Adrenal gland (tissue), 12 donors: Measurements from ENCODE around the gene LRRC4C. TPM values are rescaled to one million over a fixed set of nuclear protein-coding genes. Genes with fewer than 3 reads are reported as not detected.

ENCODE experiments used
- DNase-seq, 7 donors: peaks; one replicate each; pipeline ENCODE4 v3.0.0-alpha.2; 2019 to 2020
- H3K27ac ChIP-seq, 5 donors: fragments of 200-600 bp; sonication (generic) in 4 of 5; 1 replicate in 3 of 5; 2 replicates in 2 of 5; pipeline versions ENCODE4 v1.5.1 to v1.8.0; 2016 to 2020; ENCODE audit warnings: mild to moderate bottlenecking in 1 of 5
- H3K27me3 ChIP-seq: fragments of 200-600 bp; 2 replicates; pipeline ENCODE4 v1.8.0; 2021
- H3K36me3 ChIP-seq, 2 donors: fragments of 200-600 bp; replicated peaks in 1 of 2; 1 replicate in 1 of 2; 2 replicates in 1 of 2; pipeline versions ENCODE4 v1.5.1 to v1.8.0; 2018 to 2022
- H3K4me1 ChIP-seq, 2 donors: fragments of 200-600 bp; replicated peaks in 1 of 2; 1 replicate in 1 of 2; 2 replicates in 1 of 2; pipeline versions ENCODE4 v1.5.1 to v1.8.0; 2018 to 2021
- H3K4me3 ChIP-seq, 4 donors: fragments of 200-600 bp; sonication (generic) in 3 of 4; one replicate each; pipeline ENCODE4 v1.5.1; 2016 to 2018
- H3K9me3 ChIP-seq, 3 donors: fragments of 200-600 bp; sonication (generic) in 1 of 3; replicated peaks in 1 of 3; 1 replicate in 2 of 3; 2 replicates in 1 of 3; pipeline versions ENCODE4 v1.5.1 to v1.8.0; 2016 to 2021
- POLR2A ChIP-seq, 2 donors: fragments of 450-650 bp; IDR thresholded peaks; one replicate each; pipeline ENCODE4 v1.6.1; 2017; ENCODE audit warnings: antibody characterized with exemption in 2 of 2, mild to moderate bottlenecking in 2 of 2, moderate library complexity in 1 of 2
- WGBS, 4 donors: extraction: QIAGEN DNeasy Blood & Tissue Kit in 2 of 4; methylation state at CpG; one replicate each; pipeline versions ENCODE4 v1.1.5 to v1.1.7; 2013 to 2017; 5-methylcytosine and 5-hydroxymethylcytosine counted together
- intact Hi-C, 2 donors: fragments of 100-400 bp; cut with DNase I; formaldehyde crosslinking; loops; one replicate each; pipeline versions ENCODE4 v1.14.1 to v1.15.0; 2022 to 2023
- polyA plus RNA-seq, 3 donors: library from polyadenylated mRNA; stranded (reverse); fragments of 200-250 nt in 2 of 3; fragments of 350-450 nt in 1 of 3; fragmentation: Illumina TruSeq in 1 of 3; extraction: RNeasy Lipid Tissue Mini Kit (QIAGEN cat#74804) in 1 of 3; gene quantifications; one replicate each; pipeline ENCODE4 v1.2.3, GENCODE V29; 2013 to 2014
- total RNA-seq, 9 donors: library from RNA; depleted of rRNA in 4 of 9; stranded (reverse); fragments of >200 nt in 4 of 9; fragments of 120-200 nt in 1 of 9; fragmentation: NEBNext Ultra II Directional in 1 of 9; extraction: Animal tissue kit (Norgen Biotek cat#: 25700) in 1 of 9; gene quantifications; one replicate each; pipeline versions ENCODE4 v1.1.0 to v1.2.4, GENCODE V29; 2013 to 2023
- TF ChIP-seq, protein P1 (sequence below), 6 experiments: fragments of 450-650 bp in 4 of 6; fragments of 200-600 bp in 2 of 6; sonication (generic) in 1 of 6; IDR thresholded peaks; 1 replicate in 5 of 6; 2 replicates in 1 of 6; pipeline versions ENCODE4 v1.5.1 to v1.8.0; 2016 to 2021; ENCODE audit warnings: antibody characterized with exemption in 6 of 6, mild to moderate bottlenecking in 2 of 6, moderate library complexity in 1 of 6
- donor health status: healthy with polysubstance abuse.
- donor health status: Bipolar disorder and iron deficiency.
- donor health status: DM: yes; HTN: yes; CAD: no.
- donor health status: DM: no; HTN: no; CAD: no.
- donor health status: DM: no; HTN: no; CAD: no.
- donor health status: DM: yes; HTN: yes; CAD: no.

LRRC4C gene
- total and polyA plus RNA-seq, 12 donors = 1.0 to 10.6 (median 5.5) TPM

DNA sequence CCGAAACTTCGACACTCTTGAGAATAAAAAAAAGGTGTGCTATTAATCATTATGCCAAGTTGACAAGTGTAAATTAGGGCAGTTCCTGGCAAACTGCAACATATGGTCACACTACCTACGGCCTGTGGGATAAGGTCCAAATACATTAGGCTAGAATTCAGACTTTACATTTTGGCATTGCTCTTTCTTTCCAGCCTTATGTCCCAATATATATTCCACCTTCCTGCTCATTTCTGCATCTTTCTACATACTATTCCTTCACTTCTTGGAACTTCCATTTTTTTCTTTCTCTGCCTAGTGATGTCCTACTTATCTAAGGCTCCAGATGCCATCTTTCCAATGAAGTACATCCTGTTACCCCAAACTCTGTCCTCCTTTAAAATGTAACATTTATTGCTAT, 577.2 kb downstream of the LRRC4C start:
- no peak for TF ChIP-seq POLR2A (IDR thresholded peaks at IDR 0.05)
- TF ChIP-seq, protein P1, sequence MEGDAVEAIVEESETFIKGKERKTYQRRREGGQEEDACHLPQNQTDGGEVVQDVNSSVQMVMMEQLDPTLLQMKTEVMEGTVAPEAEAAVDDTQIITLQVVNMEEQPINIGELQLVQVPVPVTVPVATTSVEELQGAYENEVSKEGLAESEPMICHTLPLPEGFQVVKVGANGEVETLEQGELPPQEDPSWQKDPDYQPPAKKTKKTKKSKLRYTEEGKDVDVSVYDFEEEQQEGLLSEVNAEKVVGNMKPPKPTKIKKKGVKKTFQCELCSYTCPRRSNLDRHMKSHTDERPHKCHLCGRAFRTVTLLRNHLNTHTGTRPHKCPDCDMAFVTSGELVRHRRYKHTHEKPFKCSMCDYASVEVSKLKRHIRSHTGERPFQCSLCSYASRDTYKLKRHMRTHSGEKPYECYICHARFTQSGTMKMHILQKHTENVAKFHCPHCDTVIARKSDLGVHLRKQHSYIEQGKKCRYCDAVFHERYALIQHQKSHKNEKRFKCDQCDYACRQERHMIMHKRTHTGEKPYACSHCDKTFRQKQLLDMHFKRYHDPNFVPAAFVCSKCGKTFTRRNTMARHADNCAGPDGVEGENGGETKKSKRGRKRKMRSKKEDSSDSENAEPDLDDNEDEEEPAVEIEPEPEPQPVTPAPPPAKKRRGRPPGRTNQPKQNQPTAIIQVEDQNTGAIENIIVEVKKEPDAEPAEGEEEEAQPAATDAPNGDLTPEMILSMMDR (IDR thresholded peaks at IDR 0.05) = no peak
- intact Hi-C loops = no loop called here
- no peak overlapping the region for H3K4me3 ChIP-seq
- no peaks in the 10 kb centered on the region for H3K36me3 ChIP-seq
- WGBS, 4 donors = 77 to 87% (median 81%) methylated on average over 3 of the region's 3 CpGs
- no peaks in the 10 kb centered on the region for H3K27me3 ChIP-seq
- DNase-seq = no peak
- H3K4me1 ChIP-seq = no peaks in the 10 kb centered on the region
- no peaks in the 10 kb centered on the region for H3K9me3 ChIP-seq
- H3K27ac ChIP-seq = no peak overlapping the region

DNA sequence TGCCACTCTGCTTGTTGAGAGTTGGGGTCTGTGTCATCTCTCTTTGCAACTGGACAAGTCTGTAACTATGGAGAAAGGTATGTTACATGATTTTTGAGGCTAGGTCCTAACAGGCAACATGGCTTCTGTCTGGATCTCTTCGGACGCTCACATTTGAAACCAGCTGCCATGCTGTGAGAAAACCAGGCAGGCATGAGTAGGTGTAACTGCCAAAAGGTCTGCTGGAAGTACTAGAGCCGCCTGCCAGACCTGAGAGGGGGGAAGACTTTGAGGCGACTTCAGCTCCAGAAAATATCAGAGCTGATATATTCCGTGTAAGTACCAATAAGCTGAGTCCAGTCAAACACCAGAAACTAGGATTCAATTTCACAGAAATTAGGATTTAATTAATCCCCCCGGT, 579.5 kb downstream of the LRRC4C start:
- H3K4me1 ChIP-seq = no peaks in the 10 kb centered on the region
- H3K27ac ChIP-seq = no peak overlapping the region
- DNase-seq = no peak
- no peaks in the 10 kb centered on the region for H3K36me3 ChIP-seq
- no peaks in the 10 kb centered on the region for H3K27me3 ChIP-seq
- TF ChIP-seq POLR2A (IDR thresholded peaks at IDR 0.05) = no peak
- TF ChIP-seq, protein P1 (IDR thresholded peaks at IDR 0.05) = no peak
- intact Hi-C loops = no loop called here
- 82 to 94% (median 86%) methylated on average over 5 to 6 of the region's 6 CpGs for WGBS, 4 donors
- no peak overlapping the region for H3K4me3 ChIP-seq
- no peaks in the 10 kb centered on the region for H3K9me3 ChIP-seq

DNA sequence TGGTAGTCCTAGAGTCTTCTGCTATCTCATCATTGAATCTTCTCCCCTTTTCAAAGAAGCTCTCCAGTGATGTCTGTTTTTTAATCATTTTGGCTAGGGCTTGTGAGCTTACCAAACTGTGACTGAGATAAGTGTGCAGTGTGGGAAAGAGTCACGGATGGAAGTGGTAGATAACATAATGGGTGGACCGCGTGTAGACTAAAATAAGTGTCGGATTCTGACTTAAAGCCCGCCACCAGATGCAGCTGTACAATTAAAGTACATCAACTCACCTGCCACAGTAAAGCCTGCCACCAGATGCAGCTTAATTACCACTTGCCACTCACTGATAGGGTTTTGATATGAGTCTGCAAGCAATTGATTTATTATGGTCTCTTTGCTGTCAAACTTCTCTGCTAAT, 581.5 kb downstream of the LRRC4C start:
- Histone ChIP-seq H3K27me3 (no peaks in the 10 kb centered on the region), H3K4me3 (no peak overlapping the region), H3K9me3 (no peaks in the 10 kb centered on the region), H3K27ac (no peak overlapping the region), H3K36me3 (no peaks in the 10 kb centered on the region), H3K4me1 (no peaks in the 10 kb centered on the region)
- intact Hi-C loops = no loop called here
- no peak for DNase-seq
- 85 to 92% (median 86%) methylated on average over 5 of the region's 5 CpGs for WGBS, 4 donors
- TF ChIP-seq, protein P1 (IDR thresholded peaks at IDR 0.05) = no peak
- no peak for TF ChIP-seq POLR2A (IDR thresholded peaks at IDR 0.05)

DNA sequence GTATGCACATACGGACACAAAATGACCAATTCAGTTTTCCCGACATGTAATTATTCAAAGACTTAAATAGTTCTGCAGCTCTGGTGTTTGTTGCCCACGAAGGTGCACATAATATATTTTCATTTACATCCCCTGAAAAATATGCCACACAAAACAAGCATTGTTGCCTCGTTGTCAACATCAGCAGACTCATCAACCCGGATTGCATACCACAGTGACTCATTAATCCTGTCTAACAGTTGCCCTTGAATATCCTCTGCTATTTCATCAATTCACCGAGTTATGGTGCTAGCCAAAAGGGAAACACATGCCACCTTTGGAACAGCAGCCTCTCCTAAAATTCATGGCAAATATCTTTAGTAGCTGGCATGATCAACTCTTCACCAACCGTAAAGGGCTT, 582.2 kb downstream of the LRRC4C start:
- Histone ChIP-seq H3K4me1 (no peaks in the 10 kb centered on the region), H3K27me3 (no peaks in the 10 kb centered on the region), H3K36me3 (no peaks in the 10 kb centered on the region), H3K9me3 (no peaks in the 10 kb centered on the region), H3K4me3 (no peak overlapping the region), H3K27ac (no peak overlapping the region)
- TF ChIP-seq, protein P1 (IDR thresholded peaks at IDR 0.05) = no peak
- TF ChIP-seq POLR2A (IDR thresholded peaks at IDR 0.05) = no peak
- no peak for DNase-seq
- 66 to 78% (median 69%) methylated on average over 7 of the region's 7 CpGs for WGBS, 4 donors
- intact Hi-C loops = no loop called here
